ENCODE measurements around the gene DLGAP1. TPM values are rescaled to one million over a fixed set of nuclear protein-coding genes. Genes with fewer than 3 reads are reported as not detected.

Gene DLGAP1
- total and polyA plus RNA-seq, 2 of the 8 experiments (the other 6 are each of a cell fraction or from before 2014, with no cell fraction given), result 11.8 to 16.9 TPM

- Histone ChIP-seq H4K5ac (ENCODE audit: insufficient read length, low read depth, low read length) (no peak overlapping the region), H3K23ac (ENCODE audit: insufficient read length) (no peak overlapping the region), H3K79me2 (ENCODE audit: control insufficient read depth in 1 of 2, insufficient read depth in 2 of 2, low read length in 2 of 2) (no peaks in the 10 kb centered on the region), H3K27me3 (replicated peaks in 1 of 4; ENCODE audit: control insufficient read depth in 3 of 4, extremely low read depth in 1 of 4, insufficient read depth in 3 of 4, low read length in 3 of 4) (no peaks in the 10 kb centered on the region), H3K79me1 (ENCODE audit: low read depth, low read length) (no peaks in the 10 kb centered on the region), H2BK5ac (ENCODE audit: low read depth, low read length) (no peak overlapping the region), H4K91ac (replicated peaks; ENCODE audit: insufficient read length, low read length) (no peak overlapping the region), H4K8ac (ENCODE audit: extremely low read depth, insufficient read depth, low read length) (no peak overlapping the region), H3K4me3 (ENCODE audit: extremely low read depth in 1 of 4, insufficient read depth in 2 of 4, low read depth in 3 of 4, low read length in 4 of 4) (no peak overlapping the region), H2BK15ac (ENCODE audit: low read length) (no peak overlapping the region), H3K56ac (replicated peaks; ENCODE audit: insufficient read length, low read depth, low read length) (no peak overlapping the region), H4K20me1 (replicated peaks in 1 of 2; ENCODE audit: control insufficient read depth in 1 of 2, insufficient read depth in 2 of 2, low read length in 2 of 2) (no peaks in the 10 kb centered on the region), H2BK12ac (ENCODE audit: low read depth, low read length) (no peak overlapping the region), H3K18ac (ENCODE audit: extremely low read depth, low read length) (no peak overlapping the region), H2BK20ac (ENCODE audit: low read length) (no peak overlapping the region), H3K9me3 (ENCODE audit: insufficient read depth in 2 of 2, low read depth in 1 of 2, low read length in 1 of 2) (no peaks in the 10 kb centered on the region), H3K27ac (ENCODE audit: low read depth, low read length) (no peak overlapping the region), H2BK120ac (replicated peaks; ENCODE audit: low read depth, low read length) (no peak overlapping the region), H2AK5ac (ENCODE audit: low read depth, low read length) (no peak overlapping the region), H3K14ac (ENCODE audit: insufficient read length) (no peak overlapping the region), H3K4ac (replicated peaks; ENCODE audit: insufficient read length, low read depth, low read length) (no peak overlapping the region), H2AFZ (ENCODE audit: low read length) (no peak overlapping the region), H3K4me2 (ENCODE audit: insufficient read depth in 1 of 2, low read depth in 2 of 2, low read length in 2 of 2) (no peak overlapping the region), H3K9ac (replicated peaks in 1 of 4; ENCODE audit: extremely low read depth in 1 of 4, low read depth in 3 of 4, low read length in 3 of 4) (peak overlapping the region in 1 of 4 experiments; percentile 14; a peak in 1 of 7 replicates), H3K4me1 (replicated peaks in 1 of 4; ENCODE audit: control insufficient read depth in 3 of 4, insufficient read depth in 4 of 4, low read length in 3 of 4) (peaks cover 0 to 14% (median 8%) of the 10 kb centered on the region in 4 experiments; a peak in 5 of 7 replicates), H3K36me3 (ENCODE audit: control insufficient read depth in 2 of 4, insufficient read depth in 4 of 4, low read length in 3 of 4) (no peaks in the 10 kb centered on the region), H3K23me2 (ENCODE audit: low read depth, low read length) (no peaks in the 10 kb centered on the region)
- DNase-seq (ENCODE audit: low read depth in 1 of 2, low spot score in 2 of 2) (no peak), FAIRE-seq (no peak)
- POLR2A ChIA-PET (ENCODE audit: partially characterized antibody), result interaction anchor here (0.9 kb wide), 1 partner anchor 11 kb away, joined by 3 read pairs; no protein-coding TSS in a partner anchor
- TF ChIP-seq ZNF274 (IDR thresholded peaks at IDR 0.05; ENCODE audit: borderline replicate concordance, extremely low read depth, low read length) (no peak), ASH2L (IDR thresholded peaks at IDR 0.05; ENCODE audit: low read length) (no peak), MAFK (IDR thresholded peaks at IDR 0.05; ENCODE audit: low read depth, low read length) (no peak), GABPA (IDR thresholded peaks at IDR 0.05; ENCODE audit: borderline replicate concordance, insufficient read depth, low read length) (no peak), SP4 (IDR thresholded peaks at IDR 0.05; ENCODE audit: low read length) (no peak), SP1 (IDR thresholded peaks at IDR 0.05; ENCODE audit: low read depth, low read length) (no peak), SIX5 (IDR thresholded peaks at IDR 0.05; ENCODE audit: low read depth, low read length) (no peak), RXRA (IDR thresholded peaks at IDR 0.05; ENCODE audit: insufficient read depth, low read depth, low read length) (no peak), RFX5 (IDR thresholded peaks at IDR 0.05; ENCODE audit: borderline replicate concordance, low read depth, low read length) (no peak), JUN (IDR thresholded peaks at IDR 0.05; ENCODE audit: low read depth, low read length) (no peak), CHD1 (IDR thresholded peaks at IDR 0.05; ENCODE audit: low read depth, low read length) (no peak), CBX5 (IDR thresholded peaks at IDR 0.05; ENCODE audit: low read depth, low read length) (no peak)
- CTCF ChIA-PET (ENCODE audit: partially characterized antibody), result interaction anchor here (0.8 to 3.1 kb wide), 9 partner anchors 9 to 382 kb away, joined by 3 to 7 read pairs (median 4); no protein-coding TSS in a partner anchor
Observed at GRCh38 chr18:3723554-3723953, 731.6 kb downstream of the DLGAP1 start.
